Measurements from ENCODE around the gene CADPS2.

Gene CADPS2

DNA sequence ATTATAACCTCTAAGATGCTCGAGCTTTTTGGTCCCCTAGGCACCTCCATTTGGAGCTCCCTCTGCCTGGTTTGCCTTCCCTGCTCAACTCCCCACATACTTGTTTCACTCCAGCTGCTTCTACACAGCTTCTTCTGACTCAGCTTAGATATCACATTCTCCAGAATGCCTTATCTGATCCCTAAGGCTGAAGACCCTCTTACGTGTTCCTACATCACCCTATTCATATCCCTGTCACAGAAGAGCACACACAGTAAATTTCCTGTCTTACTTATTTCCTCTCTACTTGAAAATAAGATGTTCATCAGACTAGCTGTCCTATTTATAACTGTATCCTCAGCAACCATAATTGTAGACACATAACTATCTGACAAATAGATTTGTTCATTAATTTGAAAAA is 122.2 kb downstream of the CADPS2 start:
- H3K14ac ChIP-seq (ENCODE audit: low read length in 2 of 2), result no peak overlapping the region
- no peak overlapping the region for H2BK15ac ChIP-seq (ENCODE audit: low read depth, poor library complexity, severe bottlenecking)
- no peak overlapping the region for H3K23ac ChIP-seq (ENCODE audit: low read length in 2 of 2)
- no peaks in the 10 kb centered on the region for H3K4me1 ChIP-seq (ENCODE audit: control insufficient read depth, insufficient read depth, low read depth, low read length)
- H2BK12ac ChIP-seq (ENCODE audit: low read length in 2 of 2), result no peak overlapping the region
- no peak overlapping the region for H3K4me2 ChIP-seq (ENCODE audit: low read length, poor library complexity, severe bottlenecking)
- 84% methylated on average over 2 of the region's 2 CpGs for WGBS
- H3K27ac ChIP-seq (ENCODE audit: low read length, poor library complexity, severe bottlenecking), result no peak overlapping the region
- H3K79me1 ChIP-seq (replicated peaks; ENCODE audit: low read length, poor library complexity, severe bottlenecking), result no peaks in the 10 kb centered on the region
- no peak overlapping the region for H4K91ac ChIP-seq (ENCODE audit: low read length)
- H4K8ac ChIP-seq (ENCODE audit: low read length), result no peak overlapping the region
- H2AFZ ChIP-seq (ENCODE audit: low read depth, low read length), result no peak overlapping the region
- DNase-seq, result peak; percentile 51
- no peak overlapping the region for H3K9ac ChIP-seq (ENCODE audit: low read length)
- no peak overlapping the region for H2BK120ac ChIP-seq (ENCODE audit: low read depth, low read length)
- H3K18ac ChIP-seq (ENCODE audit: low read depth in 1 of 2, low read length in 2 of 2), result no peak overlapping the region
- no peak overlapping the region for H3K4ac ChIP-seq (ENCODE audit: low read depth in 1 of 2, low read length in 2 of 2)
- no peak overlapping the region for H3K4me3 ChIP-seq (ENCODE audit: insufficient read depth in 1 of 2, low read depth in 1 of 2, low read length in 2 of 2)
- H2AK5ac ChIP-seq (ENCODE audit: low read length, severe bottlenecking), result no peak overlapping the region
- H3K9me3 ChIP-seq (ENCODE audit: control insufficient read depth, low read length), result no peaks in the 10 kb centered on the region
- H3K27me3 ChIP-seq (ENCODE audit: control insufficient read depth in 1 of 2, insufficient read depth in 1 of 2, low read length in 2 of 2), result no peaks in the 10 kb centered on the region
- H3K36me3 ChIP-seq (ENCODE audit: control insufficient read depth in 1 of 2, insufficient read depth in 2 of 2, low read depth in 1 of 2, low read length in 2 of 2), result no peaks in the 10 kb centered on the region
- H2BK5ac ChIP-seq (ENCODE audit: low read depth, low read length, poor library complexity, severe bottlenecking), result no peak overlapping the region

DNA sequence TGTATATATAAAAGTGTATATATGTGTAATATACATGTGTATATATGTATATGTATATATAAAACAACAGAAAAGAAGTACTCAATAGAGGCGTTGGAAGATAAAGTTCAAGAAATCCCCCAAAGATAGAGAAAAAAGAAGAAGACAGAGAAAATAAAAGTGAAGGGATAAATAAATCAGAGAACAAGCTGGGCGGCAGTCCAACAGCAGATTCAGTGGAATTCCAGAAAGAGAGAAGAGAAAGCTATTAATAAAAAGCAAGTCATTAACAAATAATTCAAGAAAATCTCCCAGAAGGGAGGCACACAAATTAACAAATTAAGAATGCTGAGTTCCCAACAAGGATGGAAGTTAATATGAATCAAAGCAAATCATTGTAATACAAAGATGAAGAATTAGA is 124.2 kb downstream of the CADPS2 start:
- no peak for DNase-seq
- no peak overlapping the region for H2AK5ac ChIP-seq (ENCODE audit: low read length, severe bottlenecking)
- no peak overlapping the region for H3K27ac ChIP-seq (ENCODE audit: low read length, poor library complexity, severe bottlenecking)
- no peak overlapping the region for H4K91ac ChIP-seq (ENCODE audit: low read length)
- H3K27me3 ChIP-seq (ENCODE audit: control insufficient read depth in 1 of 2, insufficient read depth in 1 of 2, low read length in 2 of 2), result no peaks in the 10 kb centered on the region
- no peak overlapping the region for H3K14ac ChIP-seq (ENCODE audit: low read length in 2 of 2)
- no peaks in the 10 kb centered on the region for H3K9me3 ChIP-seq (ENCODE audit: control insufficient read depth, low read length)
- H4K8ac ChIP-seq (ENCODE audit: low read length), result no peak overlapping the region
- H3K23ac ChIP-seq (ENCODE audit: low read length in 2 of 2), result no peak overlapping the region
- no peak overlapping the region for H3K4me2 ChIP-seq (ENCODE audit: low read length, poor library complexity, severe bottlenecking)
- no peak overlapping the region for H2BK120ac ChIP-seq (ENCODE audit: low read depth, low read length)
- whole genome bisulfite sequencing, result 100% methylated on average over 2 of the region's 2 CpGs
- H3K4me3 ChIP-seq (ENCODE audit: insufficient read depth in 1 of 2, low read depth in 1 of 2, low read length in 2 of 2), result no peak overlapping the region
- H3K9ac ChIP-seq (ENCODE audit: low read length), result no peak overlapping the region
- H2BK5ac ChIP-seq (ENCODE audit: low read depth, low read length, poor library complexity, severe bottlenecking), result no peak overlapping the region
- H2BK15ac ChIP-seq (ENCODE audit: low read depth, poor library complexity, severe bottlenecking), result no peak overlapping the region
- no peak overlapping the region for H3K4ac ChIP-seq (ENCODE audit: low read depth in 1 of 2, low read length in 2 of 2)
- H3K36me3 ChIP-seq (ENCODE audit: control insufficient read depth in 1 of 2, insufficient read depth in 2 of 2, low read depth in 1 of 2, low read length in 2 of 2), result no peaks in the 10 kb centered on the region
- no peak overlapping the region for H3K18ac ChIP-seq (ENCODE audit: low read depth in 1 of 2, low read length in 2 of 2)
- no peaks in the 10 kb centered on the region for H3K79me1 ChIP-seq (replicated peaks; ENCODE audit: low read length, poor library complexity, severe bottlenecking)
- no peaks in the 10 kb centered on the region for H3K4me1 ChIP-seq (ENCODE audit: control insufficient read depth, insufficient read depth, low read depth, low read length)
- H2AFZ ChIP-seq (ENCODE audit: low read depth, low read length), result no peak overlapping the region
- H2BK12ac ChIP-seq (ENCODE audit: low read length in 2 of 2), result no peak overlapping the region

DNA sequence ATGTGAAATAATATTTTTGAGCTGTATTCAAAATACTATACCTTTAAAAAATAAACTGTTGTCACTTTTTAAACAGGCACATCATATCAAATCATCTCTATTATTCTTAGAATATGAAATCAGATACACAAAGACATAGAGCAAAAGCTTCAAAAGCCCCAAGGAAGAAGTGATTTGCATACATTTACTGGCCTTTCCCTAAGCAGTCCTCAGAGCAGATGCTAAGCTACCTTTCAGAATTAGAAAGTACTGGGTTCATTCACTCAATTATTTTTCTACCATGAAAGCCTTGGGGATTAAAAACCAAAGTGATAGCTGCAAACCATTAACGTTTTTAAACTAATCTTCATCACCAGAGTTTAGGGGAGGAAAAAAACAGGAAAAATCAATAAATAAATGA is 127.8 kb downstream of the CADPS2 start:
- H4K8ac ChIP-seq (ENCODE audit: low read length), result no peak overlapping the region
- H3K9me3 ChIP-seq (ENCODE audit: control insufficient read depth, low read length), result no peaks in the 10 kb centered on the region
- H2AK5ac ChIP-seq (ENCODE audit: low read length, severe bottlenecking), result no peak overlapping the region
- no peak overlapping the region for H2BK12ac ChIP-seq (ENCODE audit: low read length in 2 of 2)
- no peaks in the 10 kb centered on the region for H3K79me1 ChIP-seq (replicated peaks; ENCODE audit: low read length, poor library complexity, severe bottlenecking)
- H3K23ac ChIP-seq (ENCODE audit: low read length in 2 of 2), result no peak overlapping the region
- no peak overlapping the region for H3K4me2 ChIP-seq (ENCODE audit: low read length, poor library complexity, severe bottlenecking)
- H3K18ac ChIP-seq (ENCODE audit: low read depth in 1 of 2, low read length in 2 of 2), result no peak overlapping the region
- no peak overlapping the region for H3K14ac ChIP-seq (ENCODE audit: low read length in 2 of 2)
- no peak overlapping the region for H2BK120ac ChIP-seq (ENCODE audit: low read depth, low read length)
- H2BK15ac ChIP-seq (ENCODE audit: low read depth, poor library complexity, severe bottlenecking), result no peak overlapping the region
- no peaks in the 10 kb centered on the region for H3K4me1 ChIP-seq (ENCODE audit: control insufficient read depth, insufficient read depth, low read depth, low read length)
- no CpG with 5 or more reads among the region's 1 CpG for WGBS
- no peak overlapping the region for H3K9ac ChIP-seq (ENCODE audit: low read length)
- H2AFZ ChIP-seq (ENCODE audit: low read depth, low read length), result no peak overlapping the region
- no peak overlapping the region for H4K91ac ChIP-seq (ENCODE audit: low read length)
- DNase-seq, result no peak
- no peaks in the 10 kb centered on the region for H3K27me3 ChIP-seq (ENCODE audit: control insufficient read depth in 1 of 2, insufficient read depth in 1 of 2, low read length in 2 of 2)
- no peak overlapping the region for H3K4ac ChIP-seq (ENCODE audit: low read depth in 1 of 2, low read length in 2 of 2)
- H3K27ac ChIP-seq (ENCODE audit: low read length, poor library complexity, severe bottlenecking), result no peak overlapping the region
- no peak overlapping the region for H3K4me3 ChIP-seq (ENCODE audit: insufficient read depth in 1 of 2, low read depth in 1 of 2, low read length in 2 of 2)
- no peak overlapping the region for H2BK5ac ChIP-seq (ENCODE audit: low read depth, low read length, poor library complexity, severe bottlenecking)
- H3K36me3 ChIP-seq (ENCODE audit: control insufficient read depth in 1 of 2, insufficient read depth in 2 of 2, low read depth in 1 of 2, low read length in 2 of 2), result no peaks in the 10 kb centered on the region

DNA sequence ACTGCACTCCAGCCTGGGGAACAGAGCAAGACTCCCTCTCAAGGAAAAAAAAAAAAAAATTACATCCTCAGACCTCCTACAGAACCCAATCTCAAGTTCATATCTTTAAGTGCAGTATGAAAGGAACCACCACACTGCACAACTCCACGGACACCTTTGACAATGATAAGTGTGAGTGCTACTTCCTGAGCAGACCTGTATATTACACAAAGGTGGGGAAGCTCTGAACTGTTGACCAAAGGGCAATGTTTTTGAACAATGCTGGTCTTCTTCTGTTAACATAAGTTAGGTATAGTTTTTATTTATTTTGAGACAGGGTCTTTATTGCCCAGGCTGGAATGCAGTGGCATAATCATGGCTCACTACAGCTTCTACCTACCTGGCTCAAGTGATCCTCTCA is 129.4 kb downstream of the CADPS2 start:
- no peak overlapping the region for H3K18ac ChIP-seq (ENCODE audit: low read depth in 1 of 2, low read length in 2 of 2)
- no peak overlapping the region for H3K4me3 ChIP-seq (ENCODE audit: insufficient read depth in 1 of 2, low read depth in 1 of 2, low read length in 2 of 2)
- H3K4me2 ChIP-seq (ENCODE audit: low read length, poor library complexity, severe bottlenecking), result no peak overlapping the region
- H3K9me3 ChIP-seq (ENCODE audit: control insufficient read depth, low read length), result no peaks in the 10 kb centered on the region
- no peak overlapping the region for H2BK5ac ChIP-seq (ENCODE audit: low read depth, low read length, poor library complexity, severe bottlenecking)
- H4K91ac ChIP-seq (ENCODE audit: low read length), result no peak overlapping the region
- no peak for DNase-seq
- H2BK120ac ChIP-seq (ENCODE audit: low read depth, low read length), result no peak overlapping the region
- no peaks in the 10 kb centered on the region for H3K36me3 ChIP-seq (ENCODE audit: control insufficient read depth in 1 of 2, insufficient read depth in 2 of 2, low read depth in 1 of 2, low read length in 2 of 2)
- H2BK15ac ChIP-seq (ENCODE audit: low read depth, poor library complexity, severe bottlenecking), result no peak overlapping the region
- H3K27me3 ChIP-seq (ENCODE audit: control insufficient read depth in 1 of 2, insufficient read depth in 1 of 2, low read length in 2 of 2), result no peaks in the 10 kb centered on the region
- no peak overlapping the region for H3K27ac ChIP-seq (ENCODE audit: low read length, poor library complexity, severe bottlenecking)
- H2AK5ac ChIP-seq (ENCODE audit: low read length, severe bottlenecking), result no peak overlapping the region
- H3K14ac ChIP-seq (ENCODE audit: low read length in 2 of 2), result no peak overlapping the region
- H3K79me1 ChIP-seq (replicated peaks; ENCODE audit: low read length, poor library complexity, severe bottlenecking), result no peaks in the 10 kb centered on the region
- no peak overlapping the region for H3K4ac ChIP-seq (ENCODE audit: low read depth in 1 of 2, low read length in 2 of 2)
- no peak overlapping the region for H2AFZ ChIP-seq (ENCODE audit: low read depth, low read length)
- H4K8ac ChIP-seq (ENCODE audit: low read length), result no peak overlapping the region
- no peaks in the 10 kb centered on the region for H3K4me1 ChIP-seq (ENCODE audit: control insufficient read depth, insufficient read depth, low read depth, low read length)
- no peak overlapping the region for H3K9ac ChIP-seq (ENCODE audit: low read length)
- 71% methylated on average over 1 of the region's 1 CpG for WGBS
- no peak overlapping the region for H3K23ac ChIP-seq (ENCODE audit: low read length in 2 of 2)
- no peak overlapping the region for H2BK12ac ChIP-seq (ENCODE audit: low read length in 2 of 2)

Measured in mesenchymal stem cell (in vitro differentiated cells and primary cell).